Natural killer cell (primary cell): ENCODE results near the gene MRPS6. TPM values are rescaled to one million over a fixed set of nuclear protein-coding genes. Genes with fewer than 3 reads are reported as not detected.
A peak's percentile ranks its signal among the peaks of the same experiment; 100 is the strongest.

Source experiments
- ATAC-seq, 3 donors: fragments of 150-1000 bp in 2 of 3; fragments of 200-7000 bp in 1 of 3; cut with Tn5 transposase; 1 replicate in 1 of 3; 2 replicates in 2 of 3; pipeline ENCODE4 v1.10.0; 2021; ENCODE audit warnings: mild to moderate bottlenecking in 2 of 3, moderate library complexity in 2 of 3
- DNase-seq, 2 donors: peaks; one replicate each; pipeline versions ENCODE4 v3.0.0 to v3.0.0-alpha.2; 2013 to 2021; ENCODE audit warnings: mixed read lengths in 1 of 2
- H3K27ac ChIP-seq: one replicate; pipeline ENCODE4 v1.5.1; 2013; ENCODE audit warnings: mild to moderate bottlenecking, low read length
- H3K27me3 ChIP-seq: one replicate; pipeline ENCODE4 v1.6.1; 2013; ENCODE audit warnings: low read length; ENCODE audit not compliant: control insufficient read depth, insufficient read depth
- H3K36me3 ChIP-seq: one replicate; pipeline ENCODE4 v1.6.1; 2013; ENCODE audit warnings: low read length; ENCODE audit not compliant: control insufficient read depth, insufficient read depth
- H3K4me1 ChIP-seq: one replicate; pipeline ENCODE4 v1.6.1; 2013; ENCODE audit warnings: low read length; ENCODE audit not compliant: control insufficient read depth, insufficient read depth
- H3K4me3 ChIP-seq: one replicate; pipeline ENCODE4 v1.5.1; 2013; ENCODE audit warnings: low read length
- H3K9me3 ChIP-seq: one replicate; pipeline ENCODE4 v1.6.1; 2013; ENCODE audit warnings: low read length; ENCODE audit not compliant: control insufficient read depth, insufficient read depth
- H3K27ac Mint-ChIP-seq, 2 donors: one replicate each; pipeline ENCODE4 v1.8.0; 2022; ENCODE audit warnings: mild to moderate bottlenecking in 2 of 2, mixed read lengths in 2 of 2, moderate library complexity in 1 of 2
- H3K27me3 Mint-ChIP-seq, 2 donors: one replicate each; pipeline ENCODE4 v1.8.0; 2022; ENCODE audit warnings: low read depth in 2 of 2, mixed read lengths in 2 of 2
- H3K36me3 Mint-ChIP-seq: one replicate; pipeline ENCODE4 v1.8.0; 2022; ENCODE audit warnings: mixed read lengths
- H3K4me1 Mint-ChIP-seq, 2 donors: one replicate each; pipeline ENCODE4 v1.8.0; 2022; ENCODE audit warnings: mixed read lengths in 2 of 2
- H3K4me3 Mint-ChIP-seq: one replicate; pipeline ENCODE4 v1.8.0; 2022; ENCODE audit warnings: mild to moderate bottlenecking, moderate library complexity, mixed read lengths
- H3K9me3 Mint-ChIP-seq, 2 donors: one replicate each; pipeline ENCODE4 v1.8.0; 2022; ENCODE audit warnings: mixed read lengths in 2 of 2
- CTCF ChIP-seq: fragments of 200-600 bp; IDR thresholded peaks from one replicate; pipeline ENCODE4 v1.8.0; 2022; ENCODE audit warnings: antibody characterized with exemption
- WGBS: methylation state at CpG from one replicate; pipeline ENCODE4 v1.1.7; 2013; ENCODE audit warnings: missing lambda C conversion rate; ENCODE audit not compliant: insufficient coverage; 5-methylcytosine and 5-hydroxymethylcytosine counted together
- intact Hi-C: fragments of 100-400 bp; cut with micrococcal nuclease; formaldehyde crosslinking; loops from one replicate; pipeline ENCODE4 v1.14.2; 2022
- total RNA-seq, 4 donors: library from RNA; stranded (reverse); fragments of 120-200 nt in 1 of 4; gene quantifications; one replicate each; pipeline versions ENCODE4 v1.2.3 to v1.2.4, GENCODE V29; 2013 to 2022

MRPS6 gene
- total RNA-seq, 3 donors from 2014 or later (not counting 1 experiment from before 2014, with no cell fraction given) = 42.7 to 54.5 (median 44.3) TPM

GRCh38 chr21:34123609-34124008 lies 50.2 kb downstream of the MRPS6 start:
- Mint-ChIP-seq H3K27me3 (no peaks in the 10 kb centered on the region), H3K36me3 (peaks cover 17% of the 10 kb centered on the region), H3K4me1 (peaks cover 83 to 85% of the 10 kb centered on the region in 2 donors), H3K27ac (peak overlapping the region in 1 of 2 donors; percentile 62), H3K9me3 (no peaks in the 10 kb centered on the region), H3K4me3 (no peak overlapping the region)
- intact Hi-C loops = no loop called here
- Histone ChIP-seq H3K4me1 (peaks cover under 1% of the 10 kb centered on the region), H3K4me3 (no peak overlapping the region), H3K27me3 (no peaks in the 10 kb centered on the region), H3K36me3 (peaks cover 25% of the 10 kb centered on the region), H3K27ac (no peak overlapping the region), H3K9me3 (no peaks in the 10 kb centered on the region)
- TF ChIP-seq CTCF = no peak
- WGBS = 97% methylated on average over 8 of the region's 8 CpGs
- no peak for ATAC-seq
- no peak for DNase-seq

- intact Hi-C loops = no loop called here
- Histone ChIP-seq H3K27me3 (no peaks in the 10 kb centered on the region), H3K27ac (no peak overlapping the region), H3K4me1 (peaks cover 19% of the 10 kb centered on the region), H3K36me3 (peaks cover 25% of the 10 kb centered on the region), H3K4me3 (no peak overlapping the region), H3K9me3 (no peaks in the 10 kb centered on the region)
- H3K4me1 Mint-ChIP-seq = peaks cover 89 to 92% of the 10 kb centered on the region in 2 donors
- H3K4me3 Mint-ChIP-seq = no peak overlapping the region
- no peaks in the 10 kb centered on the region for H3K27me3 Mint-ChIP-seq
- no peaks in the 10 kb centered on the region for H3K9me3 Mint-ChIP-seq
- no peak for ATAC-seq
- H3K27ac Mint-ChIP-seq = peak overlapping the region; percentile 22 to 49
- WGBS = 93% methylated on average over 9 of the region's 10 CpGs
- DNase-seq = peak in 1 of 2 donors; percentile 65
- H3K36me3 Mint-ChIP-seq = peaks cover 17% of the 10 kb centered on the region
- TF ChIP-seq CTCF = no peak
Measured at GRCh38 chr21:34126269-34126668, 52.9 kb downstream of the MRPS6 start.

GRCh38 chr21:34126691-34127090 lies 53.3 kb downstream of the MRPS6 start:
- WGBS = 94% methylated on average over 5 of the region's 5 CpGs
- Mint-ChIP-seq H3K27ac (peak overlapping the region in 1 of 2 donors; percentile 83), H3K36me3 (peaks cover 17% of the 10 kb centered on the region), H3K4me1 (peaks cover 89 to 92% of the 10 kb centered on the region in 2 donors), H3K4me3 (no peak overlapping the region), H3K9me3 (no peaks in the 10 kb centered on the region), H3K27me3 (no peaks in the 10 kb centered on the region)
- intact Hi-C loops = no loop called here
- Histone ChIP-seq H3K4me3 (no peak overlapping the region), H3K9me3 (no peaks in the 10 kb centered on the region), H3K36me3 (peaks cover 26% of the 10 kb centered on the region), H3K27me3 (no peaks in the 10 kb centered on the region), H3K4me1 (peaks cover 21% of the 10 kb centered on the region), H3K27ac (no peak overlapping the region)
- no peak for DNase-seq
- no peak for TF ChIP-seq CTCF
- ATAC-seq = no peak

GRCh38 chr21:34128124-34128523 lies 54.7 kb downstream of the MRPS6 start:
- peaks cover 28% of the 10 kb centered on the region for H3K4me1 ChIP-seq
- peaks cover 29% of the 10 kb centered on the region for H3K36me3 ChIP-seq
- no peak overlapping the region for H3K4me3 ChIP-seq
- TF ChIP-seq CTCF = no peak
- WGBS = 96% methylated on average over 6 of the region's 6 CpGs
- H3K27ac ChIP-seq = no peak overlapping the region
- Mint-ChIP-seq H3K27ac (peak overlapping the region; percentile 10 to 83), H3K27me3 (no peaks in the 10 kb centered on the region), H3K4me1 (peaks cover 90 to 92% of the 10 kb centered on the region in 2 donors), H3K36me3 (peaks cover 17% of the 10 kb centered on the region), H3K4me3 (no peak overlapping the region), H3K9me3 (no peaks in the 10 kb centered on the region)
- DNase-seq (no peak), ATAC-seq (no peak)
- no peaks in the 10 kb centered on the region for H3K27me3 ChIP-seq
- no peaks in the 10 kb centered on the region for H3K9me3 ChIP-seq
- intact Hi-C loops = no loop called here
